ENCODE data around the gene PHYKPL.
"Not testable (repeated sequence)": the region's sequence is repeated elsewhere in the genome, so short reads cannot be mapped to it uniquely, and the experiment has no call there.

The PHYKPL gene

GRCh38 chr5:178261666-178262600 lies 29.3 kb upstream of the PHYKPL start:
- no peak for DNase-seq

GRCh38 chr5:178259623-178260536 lies 27.3 kb upstream of the PHYKPL start:
- DNase-seq = no peak

GRCh38 chr5:178257650-178258049 lies 25.0 kb upstream of the PHYKPL start:
- DNase-seq = no peak

- DNase-seq = no peak
Measured at GRCh38 chr5:178256746-178257145, 24.1 kb upstream of the PHYKPL start.

- not testable (repeated sequence) for DNase-seq
Measured at GRCh38 chr5:178253632-178254031, 21.0 kb upstream of the PHYKPL start.

- DNase-seq = no peak
Measured at GRCh38 chr5:178252258-178252657, 19.7 kb upstream of the PHYKPL start.

GRCh38 chr5:178250263-178250662 lies 17.7 kb upstream of the PHYKPL start:
- no peak for DNase-seq

- DNase-seq = no peak
Measured at GRCh38 chr5:178249191-178249989, 16.8 kb upstream of the PHYKPL start.

GRCh38 chr5:178248750-178249149 lies 16.1 kb upstream of the PHYKPL start:
- no peak for DNase-seq

- DNase-seq = no peak
Measured at GRCh38 chr5:178247481-178248456, 15.2 kb upstream of the PHYKPL start.

- no peak for DNase-seq
Measured at GRCh38 chr5:178246624-178247279, 14.2 kb upstream of the PHYKPL start.

- no peak for DNase-seq
Measured at GRCh38 chr5:178245389-178245788, 12.8 kb upstream of the PHYKPL start.

- DNase-seq = no peak
Measured at GRCh38 chr5:178244576-178244975, 12.0 kb upstream of the PHYKPL start.

GRCh38 chr5:178242416-178242815 lies 9.8 kb upstream of the PHYKPL start:
- no peak for DNase-seq

GRCh38 chr5:178241688-178242231 lies 9.2 kb upstream of the PHYKPL start:
- DNase-seq = no peak

- DNase-seq = no peak
Measured at GRCh38 chr5:178241231-178241663, 8.6 kb upstream of the PHYKPL start.

GRCh38 chr5:178240766-178241165 lies 8.2 kb upstream of the PHYKPL start:
- no peak for DNase-seq

GRCh38 chr5:178240341-178240741 lies 7.7 kb upstream of the PHYKPL start:
- DNase-seq = no peak

- DNase-seq = not testable (repeated sequence)
Measured at GRCh38 chr5:178239626-178240301, 7.2 kb upstream of the PHYKPL start.
